SK-N-DZ (cell line): ENCODE data around the gene LMNTD1. TPM values are rescaled to one million over a fixed set of nuclear protein-coding genes. Genes with fewer than 3 reads are reported as not detected.
"Not testable (repeated sequence)": the region's sequence is repeated elsewhere in the genome, so short reads cannot be mapped to it uniquely, and the experiment has no call there.

ENCODE experiments used
- DNase-seq: peaks from one replicate; pipeline ENCODE4 v3.0.0-alpha.2; 2015; ENCODE audit warnings: low spot score
- polyA plus RNA-seq, 2 experiments: library from polyadenylated mRNA; depleted of rRNA; stranded (reverse); fragments of >200 nt; gene quantifications; 2 replicates each; pipeline ENCODE4 v1.2.3, GENCODE V29; 2014

The LMNTD1 gene
- not detected in 2 replicates for polyA plus RNA-seq (2014; cell fraction: cytosol; rRNA removed)
- polyA plus RNA-seq (2014; cell fraction: nucleus; rRNA removed) = not detected in 2 replicates

GRCh38 chr12:25553098-25553497 lies at the start of gene LMNTD1:
LMNTD1 (minus strand) TSS chr12:25553283; CDS start chr12:25552959, 324 bp downstream.
- no peak for DNase-seq

- no peak for DNase-seq
Measured at GRCh38 chr12:25598956-25599355, 45.9 kb upstream of the LMNTD1 start.

GRCh38 chr12:25595496-25595895 lies 42.4 kb upstream of the LMNTD1 start:
- DNase-seq = not testable (repeated sequence)

- DNase-seq = no peak
Measured at GRCh38 chr12:25594376-25594775, 41.3 kb upstream of the LMNTD1 start.

- DNase-seq = peak; percentile 73
Measured at GRCh38 chr12:25592725-25593495, 39.8 kb upstream of the LMNTD1 start.

GRCh38 chr12:25591144-25591543 lies 38.1 kb upstream of the LMNTD1 start:
- DNase-seq = no peak

GRCh38 chr12:25590011-25590721 lies 37.1 kb upstream of the LMNTD1 start:
- DNase-seq = no peak

- no peak for DNase-seq
Measured at GRCh38 chr12:25587346-25587745, 34.3 kb upstream of the LMNTD1 start.

- DNase-seq = no peak
Measured at GRCh38 chr12:25585662-25586061, 32.6 kb upstream of the LMNTD1 start.

- no peak for DNase-seq
Measured at GRCh38 chr12:25585021-25585523, 32.0 kb upstream of the LMNTD1 start.

- DNase-seq = no peak
Measured at GRCh38 chr12:25584596-25584995, 31.5 kb upstream of the LMNTD1 start.

GRCh38 chr12:25583545-25583944 lies 30.5 kb upstream of the LMNTD1 start:
- DNase-seq = peak; percentile 91

GRCh38 chr12:25581067-25581466 lies 28.0 kb upstream of the LMNTD1 start:
- peak; percentile 71 for DNase-seq

GRCh38 chr12:25578411-25579143 lies 25.5 kb upstream of the LMNTD1 start:
- peak; percentile 75 for DNase-seq

GRCh38 chr12:25574761-25575160 lies 21.7 kb upstream of the LMNTD1 start:
- no peak for DNase-seq

- no peak for DNase-seq
Measured at GRCh38 chr12:25573346-25573745, 20.3 kb upstream of the LMNTD1 start.

- no peak for DNase-seq
Measured at GRCh38 chr12:25570418-25570817, 17.3 kb upstream of the LMNTD1 start.

GRCh38 chr12:25566202-25566949 lies 13.3 kb upstream of the LMNTD1 start:
- DNase-seq = no peak

GRCh38 chr12:25558586-25558985 lies 5.5 kb upstream of the LMNTD1 start:
- no peak for DNase-seq

- no peak for DNase-seq
Measured at GRCh38 chr12:25557830-25558436, 4.8 kb upstream of the LMNTD1 start.

GRCh38 chr12:25556153-25556552 lies 3.1 kb upstream of the LMNTD1 start:
- DNase-seq = no peak
